Measurements from ENCODE around the gene UBIAD1. TPM values are rescaled to one million over a fixed set of nuclear protein-coding genes. Genes with fewer than 3 reads are reported as not detected.
A peak's percentile ranks its signal among the peaks of the same experiment; 100 is the strongest.

UBIAD1 gene
- total RNA-seq, 1 donor from 2014 or later, result 10.5 TPM

DNA sequence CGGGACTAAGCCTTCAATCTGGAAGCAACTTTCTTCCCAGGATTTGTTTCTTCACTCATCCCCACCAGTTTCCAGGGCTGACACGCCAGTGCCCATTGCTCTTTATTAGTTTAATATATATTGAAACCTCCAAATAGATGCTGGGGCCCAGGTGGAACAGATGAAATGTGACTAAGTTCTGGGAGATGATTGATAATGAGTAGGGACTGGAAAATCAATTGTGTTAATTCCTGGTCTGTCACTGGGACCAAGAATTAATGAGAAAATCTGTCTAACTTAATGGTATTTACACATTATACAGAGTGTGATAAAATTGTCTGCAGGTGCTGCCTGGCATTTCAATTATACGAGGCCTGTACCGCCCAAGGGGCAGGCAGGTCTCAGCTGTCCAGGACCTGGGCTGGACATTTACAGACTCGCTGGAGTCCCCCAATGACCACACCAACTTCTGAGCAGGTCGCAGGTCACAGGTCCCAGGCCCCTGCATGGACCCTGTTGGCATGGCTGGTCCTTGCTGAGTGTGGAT, 35.8 kb downstream of the UBIAD1 start:
- Mint-ChIP-seq H3K36me3 (ENCODE audit: low read depth) (no peaks in the 10 kb centered on the region), H3K4me1 (ENCODE audit: low read depth) (no peaks in the 10 kb centered on the region), H3K4me3 (ENCODE audit: unreplicated experiment) (no peak overlapping the region), H3K9me3 (ENCODE audit: low read depth) (no peaks in the 10 kb centered on the region), H3K27me3 (ENCODE audit: low read depth) (peaks cover 29% of the 10 kb centered on the region), H3K27ac (ENCODE audit: unreplicated experiment) (no peak overlapping the region)
- DNase-seq (ENCODE audit: low spot score), result no peak
- TF ChIP-seq, protein P1, sequence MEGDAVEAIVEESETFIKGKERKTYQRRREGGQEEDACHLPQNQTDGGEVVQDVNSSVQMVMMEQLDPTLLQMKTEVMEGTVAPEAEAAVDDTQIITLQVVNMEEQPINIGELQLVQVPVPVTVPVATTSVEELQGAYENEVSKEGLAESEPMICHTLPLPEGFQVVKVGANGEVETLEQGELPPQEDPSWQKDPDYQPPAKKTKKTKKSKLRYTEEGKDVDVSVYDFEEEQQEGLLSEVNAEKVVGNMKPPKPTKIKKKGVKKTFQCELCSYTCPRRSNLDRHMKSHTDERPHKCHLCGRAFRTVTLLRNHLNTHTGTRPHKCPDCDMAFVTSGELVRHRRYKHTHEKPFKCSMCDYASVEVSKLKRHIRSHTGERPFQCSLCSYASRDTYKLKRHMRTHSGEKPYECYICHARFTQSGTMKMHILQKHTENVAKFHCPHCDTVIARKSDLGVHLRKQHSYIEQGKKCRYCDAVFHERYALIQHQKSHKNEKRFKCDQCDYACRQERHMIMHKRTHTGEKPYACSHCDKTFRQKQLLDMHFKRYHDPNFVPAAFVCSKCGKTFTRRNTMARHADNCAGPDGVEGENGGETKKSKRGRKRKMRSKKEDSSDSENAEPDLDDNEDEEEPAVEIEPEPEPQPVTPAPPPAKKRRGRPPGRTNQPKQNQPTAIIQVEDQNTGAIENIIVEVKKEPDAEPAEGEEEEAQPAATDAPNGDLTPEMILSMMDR (IDR thresholded peaks at IDR 0.05), result no peak

- H3K4me1 Mint-ChIP-seq (ENCODE audit: low read depth), result no peaks in the 10 kb centered on the region
- H3K9me3 Mint-ChIP-seq (ENCODE audit: low read depth), result no peaks in the 10 kb centered on the region
- no peak overlapping the region for H3K27ac Mint-ChIP-seq (ENCODE audit: unreplicated experiment)
- no peaks in the 10 kb centered on the region for H3K36me3 Mint-ChIP-seq (ENCODE audit: low read depth)
- H3K27me3 Mint-ChIP-seq (ENCODE audit: low read depth), result peaks cover 31% of the 10 kb centered on the region
- H3K4me3 Mint-ChIP-seq (ENCODE audit: unreplicated experiment), result no peak overlapping the region
- no peak for DNase-seq (ENCODE audit: low spot score)
- TF ChIP-seq, protein P1 (IDR thresholded peaks at IDR 0.05), result no peak
Observed at GRCh38 chr1:11309385-11309784, 36.4 kb downstream of the UBIAD1 start.

GRCh38 chr1:11311816-11312755, 39.1 kb downstream of the UBIAD1 start:
- H3K27ac Mint-ChIP-seq (ENCODE audit: unreplicated experiment), result no peak overlapping the region
- peaks cover 40% of the 10 kb centered on the region for H3K27me3 Mint-ChIP-seq (ENCODE audit: low read depth)
- H3K36me3 Mint-ChIP-seq (ENCODE audit: low read depth), result no peaks in the 10 kb centered on the region
- TF ChIP-seq, protein P1 (IDR thresholded peaks at IDR 0.05), result no peak
- DNase-seq (ENCODE audit: low spot score), result no peak
- H3K4me1 Mint-ChIP-seq (ENCODE audit: low read depth), result peaks cover 7% of the 10 kb centered on the region
- H3K9me3 Mint-ChIP-seq (ENCODE audit: low read depth), result no peaks in the 10 kb centered on the region
- H3K4me3 Mint-ChIP-seq (ENCODE audit: unreplicated experiment), result no peak overlapping the region

- H3K4me1 Mint-ChIP-seq (ENCODE audit: low read depth), result peaks cover 7% of the 10 kb centered on the region
- no peak for DNase-seq (ENCODE audit: low spot score)
- no peak overlapping the region for H3K4me3 Mint-ChIP-seq (ENCODE audit: unreplicated experiment)
- H3K27ac Mint-ChIP-seq (ENCODE audit: unreplicated experiment), result no peak overlapping the region
- peaks cover 34% of the 10 kb centered on the region for H3K27me3 Mint-ChIP-seq (ENCODE audit: low read depth)
- TF ChIP-seq, protein P1 (IDR thresholded peaks at IDR 0.05), result no peak
- no peaks in the 10 kb centered on the region for H3K9me3 Mint-ChIP-seq (ENCODE audit: low read depth)
- no peaks in the 10 kb centered on the region for H3K36me3 Mint-ChIP-seq (ENCODE audit: low read depth)
Observed at GRCh38 chr1:11314959-11315358, 42.0 kb downstream of the UBIAD1 start.

GRCh38 chr1:11316701-11317100, 43.7 kb downstream of the UBIAD1 start:
- H3K9me3 Mint-ChIP-seq (ENCODE audit: low read depth), result no peaks in the 10 kb centered on the region
- H3K36me3 Mint-ChIP-seq (ENCODE audit: low read depth), result no peaks in the 10 kb centered on the region
- H3K27ac Mint-ChIP-seq (ENCODE audit: unreplicated experiment), result peak overlapping the region; percentile 13
- no peak for DNase-seq (ENCODE audit: low spot score)
- H3K4me1 Mint-ChIP-seq (ENCODE audit: low read depth), result peaks cover 7% of the 10 kb centered on the region
- TF ChIP-seq, protein P1 (IDR thresholded peaks at IDR 0.05), result no peak
- H3K27me3 Mint-ChIP-seq (ENCODE audit: low read depth), result peaks cover 31% of the 10 kb centered on the region
- no peak overlapping the region for H3K4me3 Mint-ChIP-seq (ENCODE audit: unreplicated experiment)

Measured in chondrocyte (in vitro differentiated cells).